ENCODE measurements around the gene MRNIP. TPM values are rescaled to one million over a fixed set of nuclear protein-coding genes. Genes with fewer than 3 reads are reported as not detected.

MRNIP gene
- total RNA-seq, 1 experiment from 2014 or later: 36.2 TPM

- H3K4me2 ChIP-seq (ENCODE audit: low read length): no peak overlapping the region
- no peak overlapping the region for H3K9ac ChIP-seq (ENCODE audit: low read length)
- H3K9me2 ChIP-seq (ENCODE audit: insufficient read depth): no peaks in the 10 kb centered on the region
- H2AFZ ChIP-seq (ENCODE audit: low read depth, low read length, poor library complexity, severe bottlenecking): no peak overlapping the region
- ATAC-seq (no peak), DNase-seq (ENCODE audit: low read depth, low spot score) (no peak)
- ChIA-PET RAD21 (ENCODE audit: low non-redundant PET in 1 of 2, low total read pairs in 2 of 2, uncharacterized antibody in 2 of 2, unreplicated experiment in 2 of 2) (no interaction called here), POLR2A (no interaction called here), CTCF (no interaction called here)
- TF ChIP-seq TCF7L2 (IDR thresholded peaks at IDR 0.05; ENCODE audit: borderline replicate concordance, extremely low read depth, insufficient read depth, insufficient read length): no peak
- TF ChIP-seq POLR2AphosphoS5 (IDR thresholded peaks at IDR 0.05; ENCODE audit: low read depth, low read length): no peak
- no peak for TF ChIP-seq SIN3A (IDR thresholded peaks at IDR 0.05; ENCODE audit: low read depth)
- no peak for TF ChIP-seq EZH2phosphoT487 (IDR thresholded peaks at IDR 0.05; ENCODE audit: borderline replicate concordance)
- TF ChIP-seq YY1 (IDR thresholded peaks at IDR 0.05; ENCODE audit: extremely low read depth, insufficient replicate concordance, low read depth, low read length): no peak
- no peak for TF ChIP-seq POLR2A (IDR thresholded peaks at IDR 0.05; ENCODE audit: borderline replicate concordance, extremely low read depth, insufficient read depth, insufficient read length)
- TF ChIP-seq FOSL1 (IDR thresholded peaks at IDR 0.05; ENCODE audit: low read depth): no peak
- no peak for TF ChIP-seq SP1 (IDR thresholded peaks at IDR 0.05; ENCODE audit: low read depth)
- no peak for TF ChIP-seq CEBPB (IDR thresholded peaks at IDR 0.05; ENCODE audit: low read depth)
- no peak for TF ChIP-seq ELF1 (IDR thresholded peaks at IDR 0.05; ENCODE audit: borderline replicate concordance, low read depth)
- no peak for TF ChIP-seq REST (IDR thresholded peaks at IDR 0.05; ENCODE audit: low read depth)
- no peak for TF ChIP-seq EZH2 (IDR thresholded peaks at IDR 0.05)
- TF ChIP-seq CTCF (IDR thresholded peaks at IDR 0.05 in 2 of 3, conservative IDR thresholded peaks at IDR 0.05 in 1 of 3; ENCODE audit: borderline replicate concordance in 1 of 3, insufficient read depth in 1 of 3, low read depth in 2 of 3, low read length in 2 of 3): no peak
- H3K27me3 ChIP-seq (ENCODE audit: insufficient read depth, low read length): no peaks in the 10 kb centered on the region
- no peaks in the 10 kb centered on the region for H3K9me3 ChIP-seq (ENCODE audit: control insufficient read depth in 1 of 2, insufficient read depth in 1 of 2, low read depth in 1 of 2, low read length in 2 of 2)
- H4K20me1 ChIP-seq (ENCODE audit: insufficient read depth): peaks cover 10% of the 10 kb centered on the region; the same call in 1 of the 2 replicates
- no TSS peak for BruUV-seq (replicated peaks)
- intact Hi-C loops (cut with micrococcal nuclease): loop anchor here (5.0 to 10.0 kb wide), 2 partner anchors 102 to 180 kb away; no protein-coding TSS in a partner anchor
- no peak overlapping the region for H3K27ac ChIP-seq (ENCODE audit: low read depth, low read length)
- no peak overlapping the region for H3K4me3 ChIP-seq (replicated peaks in 1 of 2; ENCODE audit: low read depth in 1 of 2, low read length in 2 of 2)
- H3K36me3 ChIP-seq (ENCODE audit: control insufficient read depth in 1 of 2, insufficient read depth in 2 of 2, low read length in 2 of 2): peaks cover 8 to 32% of the 10 kb centered on the region in 2 experiments
- H3K4me1 ChIP-seq (ENCODE audit: control insufficient read depth in 1 of 2, insufficient read depth in 2 of 2, low read length in 2 of 2): peaks cover 6 to 18% of the 10 kb centered on the region in 2 experiments; a peak in 3 of 4 replicates
- H3K79me2 ChIP-seq (ENCODE audit: insufficient read depth, low read length): peaks cover 54% of the 10 kb centered on the region
These were observed 46.0 kb upstream of the MRNIP start for GRCh38 chr5:179904463-179905160.
